CD4-positive, alpha-beta T cell treated with Interleukin-17A for 1 hour (primary cell): Measurements from ENCODE around the gene NHSL2.
A peak's percentile ranks its signal among the peaks of the same experiment; 100 is the strongest.
"Not testable (repeated sequence)": the region's sequence is repeated elsewhere in the genome, so short reads cannot be mapped to it uniquely, and the experiment has no call there.

Experiments
- DNase-seq: peaks from one replicate; pipeline ENCODE4 v3.0.0-alpha.2; 2020

Gene NHSL2

DNA sequence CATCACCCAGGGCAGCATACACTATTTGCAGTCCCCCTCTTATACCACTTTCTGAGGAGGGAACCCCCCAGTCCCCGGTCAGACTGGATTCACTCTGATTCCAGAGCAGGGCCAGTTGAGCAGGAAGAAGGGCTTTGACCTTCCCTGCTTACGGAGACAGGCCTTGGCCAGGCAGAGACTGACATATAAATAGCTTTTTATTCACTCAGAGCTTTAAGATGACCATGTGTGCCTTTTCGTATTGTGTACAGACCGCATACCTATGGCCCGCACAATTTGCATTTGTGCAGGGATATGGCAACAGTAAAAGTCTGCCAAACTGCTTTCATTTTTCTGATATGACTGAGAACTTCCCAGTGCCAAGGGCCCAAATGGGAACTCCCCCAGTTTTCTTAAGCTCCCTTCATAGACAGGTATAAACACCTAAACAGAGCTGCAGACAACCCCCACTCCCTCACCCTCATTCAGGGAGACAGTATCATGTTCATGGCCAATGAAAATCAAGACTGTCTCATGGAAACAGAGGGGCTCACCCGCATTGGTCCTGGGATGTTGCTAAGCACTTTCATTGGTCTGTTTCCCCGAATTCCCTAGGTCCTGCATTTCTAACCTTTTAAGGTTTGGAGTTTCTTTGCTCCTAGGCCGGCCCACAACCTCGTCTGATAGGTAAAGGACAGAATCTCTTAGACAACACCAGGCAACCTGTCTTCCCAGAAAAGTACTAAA, 135.1 kb downstream of the NHSL2 start:
- no peak for DNase-seq

GRCh38 chrX:72046447-72046846, 135.8 kb downstream of the NHSL2 start:
- DNase-seq = peak; percentile 41

DNA sequence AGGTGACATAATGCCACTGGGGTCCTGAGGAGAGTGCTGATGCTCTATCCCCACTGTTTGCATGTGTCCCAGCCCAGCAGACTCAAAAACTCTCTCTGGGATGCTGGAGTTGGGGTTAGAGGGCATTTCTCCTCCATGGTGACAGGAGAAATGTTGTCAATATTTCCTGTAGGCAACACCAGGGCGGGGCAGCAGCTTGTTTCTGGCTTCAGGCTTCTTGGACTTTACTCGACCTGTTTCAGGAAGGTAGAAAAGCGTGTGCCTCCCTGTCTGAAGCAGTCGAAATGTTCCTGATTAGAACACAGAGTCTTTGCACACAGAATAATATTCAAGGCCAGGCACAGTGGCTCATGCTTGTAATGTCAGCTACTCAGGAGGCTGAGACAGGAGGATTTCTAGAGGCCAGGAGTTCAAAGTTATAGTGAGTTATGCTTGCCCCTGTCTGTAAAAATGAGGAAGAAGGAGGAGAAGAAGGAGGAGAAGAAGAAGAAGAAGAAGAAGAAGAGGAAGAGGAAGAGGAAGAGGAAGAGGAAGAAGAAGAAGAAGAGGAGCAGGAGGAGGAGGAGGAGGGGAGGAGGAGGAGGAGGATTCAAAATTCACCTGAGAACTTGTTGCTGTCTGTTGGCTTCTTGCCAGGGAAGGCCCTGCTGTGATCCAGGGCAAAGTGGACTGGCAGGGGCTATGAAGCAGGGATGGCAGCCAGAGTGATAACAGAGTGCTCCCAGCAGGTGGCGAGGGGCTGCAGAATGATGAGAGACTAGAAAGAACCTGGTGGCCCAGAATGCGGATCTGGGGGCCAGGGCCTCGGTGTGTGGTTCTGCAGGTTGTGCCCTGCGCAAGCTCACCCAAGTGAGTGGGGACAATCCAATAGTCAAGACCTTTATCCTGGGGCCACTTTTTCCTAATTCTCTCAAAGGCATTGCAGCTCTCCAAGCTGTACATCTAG, 138.1 kb downstream of the NHSL2 start:
- DNase-seq = peak; percentile 21

GRCh38 chrX:72050011-72050410, 139.4 kb downstream of the NHSL2 start:
- no peak for DNase-seq

DNA sequence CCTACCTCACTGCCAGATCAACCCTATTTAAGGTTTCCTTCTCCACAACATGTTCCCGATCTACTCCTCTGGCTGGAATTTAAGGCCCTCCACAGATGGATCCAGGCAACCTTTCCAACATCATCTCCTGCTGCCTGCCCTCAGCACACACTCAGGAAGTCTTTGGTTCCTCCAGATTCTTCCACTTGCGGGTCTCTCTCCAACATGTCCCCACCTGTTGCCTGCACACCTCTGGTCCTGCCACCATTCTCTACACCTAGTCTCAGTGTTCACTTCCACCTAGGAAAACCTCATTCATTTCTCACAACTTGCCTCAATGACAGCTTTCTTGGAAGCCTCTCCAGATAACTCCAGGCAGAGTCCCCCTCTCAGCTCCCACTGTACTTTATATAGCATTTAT, 140.9 kb downstream of the NHSL2 start:
- no peak for DNase-seq

DNA sequence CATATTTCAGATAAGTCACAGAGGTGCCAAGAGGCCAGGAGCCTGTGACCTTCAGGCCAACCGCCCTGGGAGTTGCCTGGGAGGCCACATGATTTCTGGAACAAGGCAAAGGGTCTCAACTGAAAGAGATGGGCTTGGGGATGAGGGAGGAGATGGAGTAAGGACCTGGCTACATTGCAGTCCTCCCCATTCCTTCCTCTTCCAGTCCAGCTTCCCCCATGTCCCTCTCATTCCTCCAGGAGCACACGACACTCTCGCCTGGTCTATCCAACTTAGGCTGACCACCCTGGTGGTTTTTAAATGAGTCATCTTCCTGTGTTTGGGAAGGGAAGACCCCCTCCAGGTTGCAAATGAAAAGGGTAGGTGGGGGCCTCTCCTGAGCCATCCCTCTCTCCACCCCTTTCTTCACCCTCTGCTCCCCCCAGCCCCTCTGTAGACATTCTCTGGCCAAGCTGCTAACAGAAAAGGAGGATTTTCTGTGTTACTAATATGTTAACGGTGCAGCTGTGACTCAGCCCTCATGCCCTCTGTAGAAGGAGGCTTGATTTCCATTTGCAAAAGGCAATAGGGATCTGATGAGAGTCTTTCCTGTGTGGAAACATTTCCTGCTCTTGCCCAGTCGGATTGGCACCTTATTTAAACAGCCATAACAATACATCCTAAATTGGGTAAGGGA, 141.9 kb downstream of the NHSL2 start:
- DNase-seq = no peak

- no peak for DNase-seq
Measured at GRCh38 chrX:72053508-72053907, 142.9 kb downstream of the NHSL2 start.

DNA sequence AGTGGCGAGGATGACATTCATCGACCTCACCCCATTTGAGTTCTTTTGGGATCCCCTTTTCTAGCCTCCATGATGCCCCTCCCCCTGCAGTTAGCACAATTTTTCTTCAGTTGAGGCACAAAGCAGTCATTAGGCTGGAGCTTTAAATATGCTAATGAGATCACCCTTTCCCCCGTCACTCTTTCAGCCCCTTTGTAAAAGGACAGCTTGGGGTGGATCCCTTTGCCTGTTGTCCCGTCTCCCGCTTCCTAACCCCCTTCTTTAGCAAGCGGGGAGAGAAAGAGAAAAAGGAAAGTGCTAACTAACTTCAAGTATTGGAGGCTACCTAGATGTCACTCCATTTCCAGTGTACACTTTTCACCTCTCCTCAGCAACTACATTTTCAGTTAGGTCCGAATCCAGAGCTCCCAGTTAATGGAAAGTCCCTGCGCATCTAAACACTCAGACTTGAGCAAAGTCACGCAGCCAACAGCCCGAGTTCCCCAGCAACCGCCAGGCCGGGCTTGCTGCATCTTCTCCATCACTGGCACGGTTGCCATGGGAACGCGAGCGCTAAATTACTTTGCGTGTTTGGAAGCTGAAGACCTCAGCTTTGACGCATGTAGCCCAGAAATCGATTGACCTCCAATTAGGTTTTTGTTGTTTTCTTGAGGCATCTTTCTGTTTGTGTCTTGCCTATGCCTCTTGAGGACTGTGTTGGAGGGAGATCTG, 144.3 kb downstream of the NHSL2 start:
- no peak for DNase-seq

DNA sequence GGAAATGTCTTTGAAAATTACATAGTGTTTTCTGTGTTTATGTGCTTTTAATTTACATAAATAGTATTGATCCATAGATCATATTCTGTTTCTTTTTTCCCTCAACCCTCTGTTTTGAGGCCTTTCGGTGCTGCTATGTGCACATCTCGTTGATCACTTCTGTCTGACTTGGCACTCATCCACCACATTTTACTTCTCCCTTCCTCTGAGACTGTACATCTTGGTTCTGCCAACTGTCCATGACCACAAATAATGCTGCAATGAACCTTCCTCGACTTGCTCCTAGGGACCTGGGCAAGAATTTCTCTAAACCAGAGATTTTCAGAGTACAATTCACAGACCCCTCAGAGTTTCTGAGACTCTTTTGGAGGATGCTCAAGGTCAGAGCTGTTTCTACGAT, 146.7 kb downstream of the NHSL2 start:
- no peak for DNase-seq

- no peak for DNase-seq
Measured at GRCh38 chrX:72057849-72058248, 147.2 kb downstream of the NHSL2 start.

DNA sequence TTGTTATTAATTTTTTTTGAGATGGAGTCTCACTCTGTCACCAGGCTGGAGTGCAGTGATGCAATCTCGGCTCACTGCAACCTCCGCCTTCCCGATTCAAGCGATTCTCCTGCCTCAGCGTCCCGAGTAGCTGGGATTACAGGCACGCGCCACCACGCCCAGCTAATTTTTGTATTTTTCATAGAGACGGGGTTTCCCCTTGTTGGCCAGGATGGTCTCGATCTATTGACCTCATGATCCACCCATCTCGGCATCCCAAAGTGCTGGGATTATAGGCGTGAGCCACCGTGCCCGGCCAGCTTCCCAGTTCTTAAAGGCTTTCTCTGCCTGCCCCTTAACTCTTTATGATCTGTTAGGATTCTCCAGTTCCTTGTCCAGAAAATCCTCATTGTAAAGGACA, 147.7 kb downstream of the NHSL2 start:
- DNase-seq = not testable (repeated sequence)

DNA sequence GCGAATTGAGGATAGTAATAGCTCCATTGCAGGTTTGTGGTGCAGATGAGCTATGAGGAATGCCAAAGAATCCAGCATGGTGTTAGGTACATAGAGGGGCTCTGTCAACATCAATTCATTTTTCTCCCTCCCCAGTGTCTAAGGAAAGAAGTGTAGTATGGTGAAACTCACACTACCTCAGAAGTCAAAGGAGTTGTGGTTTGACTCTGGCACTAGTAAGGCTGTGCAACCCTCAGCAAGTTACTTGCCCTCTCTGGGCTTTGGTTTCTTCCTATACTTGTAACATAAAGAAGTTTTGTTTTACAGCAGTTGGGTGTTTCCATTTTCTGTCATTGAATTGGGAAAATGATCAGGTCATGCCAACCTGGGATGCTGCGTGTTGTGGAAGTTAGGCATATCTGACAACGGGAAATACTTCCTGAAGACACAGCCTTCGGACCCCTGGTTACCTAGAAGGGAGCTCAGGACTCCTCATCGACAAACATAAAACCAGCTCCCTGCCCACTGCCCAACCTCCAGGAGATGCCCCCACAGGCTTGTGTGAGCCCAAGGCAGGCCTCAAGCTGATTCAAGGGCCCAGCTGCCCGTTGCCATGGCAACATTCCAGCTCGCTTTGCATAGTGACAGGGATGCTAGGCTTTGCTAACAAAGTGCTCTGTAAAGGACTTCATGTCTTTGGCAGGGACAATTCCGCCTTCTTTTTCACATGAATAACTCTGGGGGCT, 149.7 kb downstream of the NHSL2 start:
- DNase-seq = no peak

GRCh38 chrX:72060921-72061490, 150.4 kb downstream of the NHSL2 start:
- no peak for DNase-seq

GRCh38 chrX:72062916-72063315, 152.3 kb downstream of the NHSL2 start:
- no peak for DNase-seq

GRCh38 chrX:72069350-72070160, 158.9 kb downstream of the NHSL2 start:
- DNase-seq = no peak

DNA sequence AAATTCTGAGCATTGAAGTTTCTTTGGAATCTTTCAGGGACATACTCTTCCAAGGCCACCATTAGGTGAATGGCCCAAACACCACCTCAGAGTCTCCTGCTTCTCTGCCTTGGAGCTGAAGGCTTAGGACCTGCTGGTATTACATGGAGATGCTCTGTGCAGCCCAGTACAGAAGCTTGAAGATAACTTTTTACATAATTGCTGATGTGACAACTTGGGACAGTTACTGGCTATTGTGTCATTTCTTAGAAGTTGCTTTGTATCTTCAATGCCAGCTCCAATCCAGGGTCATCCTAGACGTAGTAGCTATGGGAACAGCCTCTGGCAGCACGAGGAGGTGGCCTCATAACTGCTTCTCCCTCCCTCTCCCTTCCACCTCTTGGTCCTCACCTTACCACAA, 160.6 kb downstream of the NHSL2 start:
- DNase-seq = no peak

DNA sequence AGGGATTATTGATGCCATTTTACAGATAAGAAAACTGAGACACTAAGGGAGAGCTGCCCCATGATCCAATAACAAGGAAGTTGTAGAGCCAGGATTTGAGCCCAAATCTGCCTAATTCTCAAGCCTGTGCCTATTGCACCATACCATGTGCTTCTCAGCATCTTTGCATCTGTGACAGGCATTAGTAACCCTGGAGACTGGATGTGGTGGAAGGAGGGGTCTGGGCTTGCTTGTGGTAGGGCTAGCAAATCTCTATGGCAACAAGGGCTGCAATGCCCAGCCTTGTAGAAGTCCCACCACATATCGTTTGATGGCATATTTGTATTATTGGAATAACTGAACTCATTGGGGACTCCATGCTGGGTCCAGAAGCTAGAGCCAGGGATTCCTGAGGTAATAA, 163.0 kb downstream of the NHSL2 start:
- no peak for DNase-seq

DNA sequence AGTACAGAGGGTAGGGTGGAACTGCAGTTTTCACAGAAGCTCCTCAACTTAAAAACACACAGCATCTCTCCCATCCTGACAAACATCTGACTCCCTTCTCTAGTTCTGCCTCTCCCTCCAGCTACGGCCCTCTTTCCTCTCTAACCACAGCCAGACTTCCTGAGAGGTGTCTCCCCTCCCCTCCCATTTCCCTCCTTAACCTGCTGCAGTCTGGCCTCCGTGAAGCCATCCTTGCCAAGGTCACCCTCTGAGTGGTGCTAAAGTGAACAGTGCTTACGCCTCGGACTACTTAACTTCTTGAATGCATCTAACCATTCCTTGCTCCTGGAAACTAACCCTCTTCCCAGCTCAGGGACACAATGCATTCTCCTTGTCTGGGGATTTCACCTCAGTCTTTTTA, 167.8 kb downstream of the NHSL2 start:
- DNase-seq = no peak

GRCh38 chrX:72079607-72080006, 169.0 kb downstream of the NHSL2 start:
- DNase-seq = no peak

- DNase-seq = no peak
Measured at GRCh38 chrX:72080150-72080549, 169.5 kb downstream of the NHSL2 start.

DNA sequence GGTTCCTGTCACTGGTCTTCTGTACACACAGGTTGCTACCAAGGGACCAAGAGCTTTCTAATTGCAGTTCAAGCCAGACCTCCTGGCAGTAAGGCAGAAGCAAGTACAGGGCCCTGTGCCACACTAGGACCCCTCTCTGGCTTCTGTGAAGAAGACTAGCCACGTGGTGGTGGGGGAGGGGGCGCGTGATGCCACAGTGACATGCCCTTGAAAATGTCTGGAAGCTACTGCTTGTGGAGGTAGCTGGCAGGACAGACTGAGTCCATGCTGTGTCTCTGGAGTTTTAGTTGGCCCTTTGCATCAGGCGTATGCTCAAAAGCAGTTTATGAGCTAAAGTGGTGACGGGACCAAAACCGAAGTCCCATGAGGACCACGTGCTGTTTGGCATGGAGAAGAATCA, 170.2 kb downstream of the NHSL2 start:
- DNase-seq = no peak
